Heart right ventricle (tissue), 16 donors: ENCODE measurements around the gene ZCCHC3. TPM values are rescaled to one million over a fixed set of nuclear protein-coding genes. Genes with fewer than 3 reads are reported as not detected.

Source experiments
- ATAC-seq, 8 donors: fragments of 200-7000 bp; cut with Tn5 transposase; one replicate each; pipeline ENCODE4 v1.9.1; 2020; ENCODE audit warnings: mild to moderate bottlenecking in 8 of 8, moderate library complexity in 8 of 8, moderate number of reproducible peaks in 1 of 8
- DNase-seq, 2 donors: peaks; one replicate each; pipeline ENCODE4 v3.0.0-alpha.2; 2020
- H3K27ac ChIP-seq, 10 donors: fragments of 200-600 bp; sonication (generic) in 2 of 10; one replicate each; pipeline versions ENCODE4 v1.5.0 to v1.8.0; 2020 to 2022; ENCODE audit warnings: mild to moderate bottlenecking in 3 of 10
- H3K27me3 ChIP-seq, 7 donors: fragments of 200-600 bp; one replicate each; pipeline ENCODE4 v1.8.0; 2021 to 2022; ENCODE audit warnings: mild to moderate bottlenecking in 2 of 7
- H3K36me3 ChIP-seq, 9 donors: fragments of 200-600 bp; sonication (generic) in 1 of 9; one replicate each; pipeline versions ENCODE4 v1.5.0 to v1.8.0; 2020 to 2022; ENCODE audit warnings: mild to moderate bottlenecking in 2 of 9
- H3K4me1 ChIP-seq, 9 donors: fragments of 200-600 bp; sonication (generic) in 1 of 9; one replicate each; pipeline versions ENCODE4 v1.5.0 to v1.8.0; 2020 to 2022; ENCODE audit warnings: mild to moderate bottlenecking in 4 of 9
- H3K4me3 ChIP-seq, 10 donors: fragments of 200-600 bp; sonication (generic) in 2 of 10; one replicate each; pipeline versions ENCODE4 v1.5.0 to v1.8.0; 2020 to 2022; ENCODE audit warnings: mild to moderate bottlenecking in 7 of 10, moderate library complexity in 2 of 10
- H3K9me3 ChIP-seq, 11 donors: fragments of 200-600 bp in 10 of 11; sonication (generic) in 2 of 11; one replicate each; pipeline versions ENCODE4 v1.5.0 to v1.8.0; 2013 to 2022; ENCODE audit warnings: mild to moderate bottlenecking in 2 of 11, control low read depth in 1 of 11, moderate library complexity in 1 of 11
- CTCF ChIP-seq, 9 donors: fragments of 200-600 bp; sonication (generic) in 2 of 9; IDR thresholded peaks; one replicate each; pipeline versions ENCODE4 v1.5.0 to v1.8.0; 2021 to 2022; ENCODE audit warnings: antibody characterized with exemption in 9 of 9, mild to moderate bottlenecking in 5 of 9, moderate library complexity in 1 of 9
- WGBS, 2 donors: extraction: QIAGEN DNeasy Blood & Tissue Kit; methylation state at CpG; one replicate each; pipeline ENCODE4 v1.1.7; 2013; ENCODE audit warnings: inconsistent platforms in 1 of 2; 5-methylcytosine and 5-hydroxymethylcytosine counted together
- intact Hi-C, 10 donors: fragments of 100-400 bp; cut with DNase I; formaldehyde crosslinking; loops; one replicate each; pipeline versions ENCODE4 v1.11.1 to v1.14.2; 2022
- polyA plus RNA-seq, 2 donors: library from polyadenylated mRNA; stranded (reverse); fragments of 200-250 nt; gene quantifications; one replicate each; pipeline ENCODE4 v1.2.3, GENCODE V29; 2013
- total RNA-seq, 10 donors: library from RNA; stranded (reverse); fragmentation: NEBNext Ultra II Directional in 3 of 10; extraction: Animal tissue kit (Norgen Biotek cat#: 25700) in 3 of 10; gene quantifications; one replicate each; pipeline versions ENCODE4 v1.2.1 to v1.2.4, GENCODE V29; 2021 to 2023
- donor health status: Arrhythmogenic right ventricular cardiomyopathy.
- donor health status: ischemic (EF 13 %, LVEDD 7.1; RV severe dilation, severe dysfunction).
- donor health status: healthy with polysubstance abuse.
- donor health status: DM: no; HTN: yes; CAD: no.
- donor health status: DM: no; HTN: no; CAD: no.
- donor health status: ischemic (EF 25% LVEDD 6.9; RV normal size, moderate dysfunction).
- donor health status: ischemic (EF 25% LVEDD 5.7; RV mildly dilated, moderate dysfunction).
- donor health status: healthy.
- donor health status: DM: yes; HTN: yes; CAD: no.
- donor health status: Ischemic cardiomyopathy.
- donor health status: ischemic (EF 35%, LVEDD 5.7; RV mildly dilated, moderate dysfunction).
- donor health status: nonischemic (EF 11% LVEDD 7.7; RV severe dilation, severe dysfunction).
- donor health status: DM: yes; HTN: yes; CAD: no.
- donor health status: PGD.
- donor health status: ischemic (EF 29% LVEDD 5.4; RV normal size, mild dysfunction).
- donor health status: nonischemic (EF 23%, LVEDD 6.1; RV moderate dilation, normal function).

Gene ZCCHC3
- total and polyA plus RNA-seq, 12 donors: 7.7 to 12.8 (median 10.5) TPM

GRCh38 chr20:311609-312008 lies 14.2 kb downstream of the ZCCHC3 start:
- Histone ChIP-seq H3K27me3 (no peaks in the 10 kb centered on the region), H3K36me3 (no peaks in the 10 kb centered on the region), H3K27ac (no peak overlapping the region), H3K4me3 (no peak overlapping the region), H3K4me1 (peaks cover 0 to 22% (median 19%) of the 10 kb centered on the region in 9 donors), H3K9me3 (no peaks in the 10 kb centered on the region)
- no peak for DNase-seq
- intact Hi-C loops: loop anchor here in 2 of 10 donors (2.0 kb wide), 2 partner anchors 13 to 35 kb away; partner anchors contain the start of genes NRSN2 (in 1 of the 2) and SOX12 (in 1 of the 2)
- no peak for ATAC-seq
- TF ChIP-seq CTCF (IDR thresholded peaks at IDR 0.05): no peak
- WGBS, 2 donors: 87% methylated on average over 7 of the region's 7 CpGs

GRCh38 chr20:312067-312466 lies 14.7 kb downstream of the ZCCHC3 start:
- intact Hi-C loops: no loop called here
- no peak overlapping the region for H3K4me3 ChIP-seq
- no peak for ATAC-seq
- WGBS, 2 donors: 93 to 95% methylated on average over 8 of the region's 8 CpGs
- no peak for DNase-seq
- H3K27me3 ChIP-seq: no peaks in the 10 kb centered on the region
- peaks cover 0 to 22% (median 19%) of the 10 kb centered on the region in 9 donors for H3K4me1 ChIP-seq
- H3K9me3 ChIP-seq: no peaks in the 10 kb centered on the region
- no peak for TF ChIP-seq CTCF (IDR thresholded peaks at IDR 0.05)
- H3K36me3 ChIP-seq: no peaks in the 10 kb centered on the region
- H3K27ac ChIP-seq: no peak overlapping the region

DNA sequence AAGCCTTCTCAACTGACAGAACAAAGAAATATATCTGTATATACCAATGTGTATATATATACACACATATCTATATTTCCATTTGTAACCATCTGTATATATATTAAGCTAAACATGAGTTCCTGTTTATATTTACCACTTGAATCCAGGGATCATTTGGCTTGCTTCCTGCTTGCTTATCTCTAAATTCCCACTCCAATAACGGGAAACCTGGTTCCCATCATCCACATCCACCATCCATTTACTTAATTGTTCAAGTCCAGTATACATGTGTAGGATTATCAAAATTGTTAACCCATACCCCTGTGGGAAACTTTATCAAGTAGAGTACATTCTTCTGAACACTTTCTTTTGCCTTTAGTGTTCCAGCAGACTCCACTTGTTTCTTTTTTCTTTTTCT lies 15.5 kb downstream of the ZCCHC3 start:
- no peak for ATAC-seq
- Histone ChIP-seq H3K27ac (no peak overlapping the region), H3K36me3 (peaks cover 0 to 7% (median 0%) of the 10 kb centered on the region in 9 donors), H3K27me3 (no peaks in the 10 kb centered on the region), H3K9me3 (no peaks in the 10 kb centered on the region), H3K4me1 (peaks cover 0 to 22% (median 19%) of the 10 kb centered on the region in 9 donors), H3K4me3 (no peak overlapping the region)
- DNase-seq: no peak
- intact Hi-C loops: no loop called here
- TF ChIP-seq CTCF (IDR thresholded peaks at IDR 0.05): no peak
- 26 to 37% methylated on average over 1 of the region's 1 CpG for WGBS, 2 donors

DNA sequence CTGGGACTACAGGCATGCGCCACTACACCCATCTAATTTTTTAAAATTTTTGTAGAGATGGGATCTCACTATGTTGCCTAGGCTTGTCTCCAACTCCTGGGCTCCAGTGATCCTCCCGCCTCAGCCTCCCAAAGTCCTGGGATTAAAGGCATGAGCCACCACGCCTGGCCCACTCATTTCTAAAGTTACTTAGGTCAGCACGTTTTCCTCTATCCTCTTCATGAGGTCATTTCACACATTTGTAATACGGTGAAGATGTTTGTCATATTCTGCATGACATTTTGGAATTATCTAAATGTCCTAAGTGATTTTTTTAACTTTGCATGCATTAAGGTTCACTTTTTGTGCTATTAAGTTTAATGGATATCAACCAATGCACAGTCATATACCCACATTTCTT lies 16.0 kb downstream of the ZCCHC3 start:
- ATAC-seq (no peak), DNase-seq (no peak)
- peaks cover 0 to 12% (median 0%) of the 10 kb centered on the region in 9 donors for H3K36me3 ChIP-seq
- WGBS, 2 donors: 93 to 94% methylated on average over 5 of the region's 5 CpGs
- H3K4me1 ChIP-seq: peaks cover 0 to 22% (median 19%) of the 10 kb centered on the region in 9 donors
- no peak overlapping the region for H3K27ac ChIP-seq
- intact Hi-C loops: no loop called here
- no peaks in the 10 kb centered on the region for H3K9me3 ChIP-seq
- H3K27me3 ChIP-seq: no peaks in the 10 kb centered on the region
- no peak for TF ChIP-seq CTCF (IDR thresholded peaks at IDR 0.05)
- no peak overlapping the region for H3K4me3 ChIP-seq
